GM13977 (cell line): Measurements from ENCODE around the gene HEBP2.
"Not testable (repeated sequence)": the region's sequence is repeated elsewhere in the genome, so short reads cannot be mapped to it uniquely, and the experiment has no call there.

ENCODE experiments used
- DNase-seq: peaks from one replicate; pipeline ENCODE4 v3.0.0; 2012; ENCODE audit warnings: low spot score
- CTCF ChIP-seq: IDR thresholded peaks from 2 replicates; pipeline ENCODE4 v1.5.1; 2012; ENCODE audit warnings: mild to moderate bottlenecking, control low read depth; ENCODE audit not compliant: insufficient read depth; ENCODE audit errors: extremely low read depth, missing control alignments
- in situ Hi-C: fragments of 300-500 bp; cut with MboI; formaldehyde crosslinking; loops from one replicate; pipeline ENCODE4 v1.12.0; 2022; ENCODE audit warnings: low sequenced_read_pairs, low pct_unique_long_range_greater_than_20kb, mixed read lengths, inconsistent platforms; ENCODE audit not compliant: unreplicated experiment

The HEBP2 gene

GRCh38 chr6:138403801-138404665 lies at the start of gene HEBP2:
TSS of gene HEBP2 (plus strand) at chr6:138404223. CDS start at chr6:138404496, 273 bp downstream.
- peak; percentile 93 for DNase-seq
- in situ Hi-C loops: loop anchor here (25.0 kb wide), 1 partner anchor 358 kb away; the partner anchor contains the start of gene CCDC28A
- TF ChIP-seq CTCF: peak; percentile 52

- TF ChIP-seq CTCF: no peak
- DNase-seq: no peak
- in situ Hi-C loops: no loop called here
Measured at GRCh38 chr6:138357928-138358327, 46.1 kb upstream of the HEBP2 start.

- in situ Hi-C loops, DNase-seq: not testable (repeated sequence)
Measured at GRCh38 chr6:138368684-138369083, 35.3 kb upstream of the HEBP2 start.

GRCh38 chr6:138370631-138371451 lies 33.2 kb upstream of the HEBP2 start:
- in situ Hi-C loops: no loop called here
- no peak for DNase-seq
- no peak for TF ChIP-seq CTCF

- DNase-seq: no peak
- in situ Hi-C loops: no loop called here
- TF ChIP-seq CTCF: no peak
Measured at GRCh38 chr6:138371452-138371711, 32.6 kb upstream of the HEBP2 start.

GRCh38 chr6:138371720-138372119 lies 32.3 kb upstream of the HEBP2 start:
- TF ChIP-seq CTCF: no peak
- DNase-seq: no peak
- in situ Hi-C loops: no loop called here
